Adipose tissue (tissue), 3 donors: ENCODE data around the gene RPSA. TPM values are rescaled to one million over a fixed set of nuclear protein-coding genes. Genes with fewer than 3 reads are reported as not detected.

Experiments
- H3K27ac ChIP-seq: one replicate; pipeline ENCODE4 v1.5.1; 2013; ENCODE audit warnings: low read depth, low read length
- WGBS, 3 donors: extraction: QIAGEN DNeasy Blood & Tissue Kit; methylation state at CpG; one replicate each; pipeline ENCODE4 v1.1.7; 2013; 5-methylcytosine and 5-hydroxymethylcytosine counted together
- polyA plus RNA-seq, 3 donors: library from polyadenylated mRNA; stranded (reverse); fragments of 200-250 nt; gene quantifications; one replicate each; pipeline ENCODE4 v1.2.3, GENCODE V29; 2013
- donor health status: healthy with polysubstance abuse.
- donor health status: Bipolar disorder and iron deficiency.
- donor health status: healthy.

Gene RPSA
- polyA plus RNA-seq, 3 donors, result 1,362 to 1,817 (median 1,440) TPM

DNA sequence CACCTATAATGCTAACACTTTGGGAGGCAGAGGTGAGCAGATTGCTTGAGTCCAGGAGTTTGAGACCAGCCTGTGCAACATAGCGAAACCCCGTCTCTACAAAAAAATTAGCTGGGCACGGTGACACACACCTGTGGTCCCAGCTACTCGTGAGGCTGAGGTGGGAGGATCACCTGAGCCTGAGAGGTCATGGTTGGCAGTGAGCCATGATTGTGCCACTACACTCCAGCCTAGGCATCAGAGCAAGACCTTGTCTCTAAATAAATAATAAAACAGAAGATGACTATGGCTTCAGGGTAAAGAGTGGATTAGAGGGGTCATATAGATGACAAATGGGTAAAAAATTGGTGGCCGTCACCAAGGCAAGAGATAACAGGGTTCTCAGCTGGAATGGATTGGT is 20.2 kb upstream of the RPSA start:
- H3K27ac ChIP-seq, result no peak overlapping the region
- 72 to 75% (median 74%) methylated on average over 5 of the region's 5 CpGs for WGBS, 3 donors

DNA sequence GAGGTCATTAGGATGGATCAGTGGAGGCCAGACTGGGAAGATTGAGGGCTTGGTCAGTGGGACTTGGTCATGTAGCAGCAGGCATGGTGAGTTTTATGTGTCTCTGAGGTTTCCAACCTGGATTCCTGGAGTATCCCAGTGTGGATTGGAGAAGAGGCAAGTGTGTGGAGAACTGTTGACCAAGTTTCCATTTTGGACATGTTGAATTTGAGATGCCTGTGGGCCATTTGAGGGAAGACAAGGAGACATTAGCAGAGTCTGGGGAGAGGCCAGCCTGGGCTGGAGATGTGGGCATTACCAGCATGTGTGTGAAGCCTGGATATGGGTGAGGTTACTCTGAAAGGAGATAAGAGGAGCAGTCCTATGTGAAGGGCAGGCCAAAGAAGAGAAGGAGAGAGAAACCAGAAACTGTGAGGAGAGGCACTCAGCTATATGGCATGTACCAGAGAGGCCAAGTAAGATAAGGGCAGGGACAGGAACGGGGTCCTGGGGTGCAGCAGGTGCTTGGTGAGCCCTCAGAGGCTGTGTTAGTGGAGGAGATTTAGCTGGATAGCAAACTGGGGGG is 19.0 kb upstream of the RPSA start:
- WGBS, 3 donors, result 50 to 94% (median 84%) methylated on average over 1 of the region's 1 CpG

DNA sequence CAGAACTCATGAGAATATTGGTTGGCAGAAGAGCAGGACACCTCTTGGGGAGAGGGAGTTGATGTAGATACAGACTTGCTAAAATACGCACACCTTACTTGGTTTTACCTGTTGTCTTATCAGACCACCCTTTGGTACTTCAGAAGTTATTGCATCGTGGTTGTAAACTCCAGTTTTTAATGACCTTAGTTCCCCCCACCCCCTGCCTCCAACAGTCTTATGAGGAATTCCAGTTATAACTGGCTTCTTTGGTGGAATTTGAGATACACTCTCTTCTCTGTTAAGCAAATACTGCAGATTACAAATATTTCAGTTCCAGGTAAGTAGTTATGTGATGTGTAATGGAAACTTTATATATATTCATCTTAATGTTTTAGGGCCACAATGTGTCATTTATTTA is 18.4 kb upstream of the RPSA start:
- 61 to 91% (median 87%) methylated on average over 2 of the region's 2 CpGs for WGBS, 3 donors
- no peak overlapping the region for H3K27ac ChIP-seq

More for the DNA sequence above, 19.0 kb upstream of the RPSA start:
- H3K27ac ChIP-seq, result no peak overlapping the region

DNA sequence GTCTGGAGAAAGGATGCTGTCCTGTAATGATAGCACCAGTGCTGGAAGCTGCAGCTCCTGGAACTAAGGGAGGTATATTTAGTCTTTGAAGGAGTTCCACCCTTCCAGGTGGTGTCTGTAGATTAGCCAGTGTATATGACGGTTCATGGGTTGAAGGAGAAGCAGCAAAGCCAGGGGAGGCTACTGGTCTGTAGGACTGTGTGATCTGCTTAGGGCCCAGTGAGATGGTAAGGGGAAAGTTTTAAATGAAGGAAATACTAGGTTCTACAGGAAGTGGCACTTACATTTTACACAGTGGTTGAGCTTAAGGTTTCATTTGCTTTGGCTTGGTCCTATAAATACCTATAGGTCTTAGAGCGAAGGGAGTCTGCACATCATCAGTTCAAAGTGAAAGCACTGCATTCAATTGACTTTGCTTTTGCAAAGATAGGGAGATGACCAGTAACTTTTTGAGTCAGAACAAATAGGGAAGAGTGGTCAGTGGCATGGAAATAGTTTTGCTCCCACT is 17.7 kb upstream of the RPSA start:
- 84 to 90% (median 87%) methylated on average over 2 of the region's 2 CpGs for WGBS, 3 donors
- H3K27ac ChIP-seq, result no peak overlapping the region

DNA sequence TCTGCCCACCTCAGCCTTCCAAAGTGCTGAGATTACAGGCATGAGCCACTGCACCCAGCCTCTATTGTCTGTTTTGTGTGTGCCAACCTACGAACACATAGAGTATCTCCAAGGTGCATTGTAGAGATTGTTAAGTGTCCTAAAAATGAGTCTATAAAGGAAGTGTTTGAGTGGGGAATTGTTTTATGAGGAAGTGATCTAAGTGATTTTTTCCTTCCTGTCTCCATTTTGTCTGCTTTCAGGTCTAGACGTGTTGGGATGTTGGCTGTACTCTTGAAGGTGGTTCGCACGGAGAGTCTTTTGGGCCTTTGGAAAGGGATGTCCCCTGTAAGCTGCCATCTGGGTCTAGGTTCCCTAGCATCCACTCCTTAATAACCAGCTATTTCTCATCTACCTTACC is 16.3 kb upstream of the RPSA start:
- 62 to 90% (median 74%) methylated on average over 4 of the region's 4 CpGs for WGBS, 3 donors
- H3K27ac ChIP-seq, result no peak overlapping the region

DNA sequence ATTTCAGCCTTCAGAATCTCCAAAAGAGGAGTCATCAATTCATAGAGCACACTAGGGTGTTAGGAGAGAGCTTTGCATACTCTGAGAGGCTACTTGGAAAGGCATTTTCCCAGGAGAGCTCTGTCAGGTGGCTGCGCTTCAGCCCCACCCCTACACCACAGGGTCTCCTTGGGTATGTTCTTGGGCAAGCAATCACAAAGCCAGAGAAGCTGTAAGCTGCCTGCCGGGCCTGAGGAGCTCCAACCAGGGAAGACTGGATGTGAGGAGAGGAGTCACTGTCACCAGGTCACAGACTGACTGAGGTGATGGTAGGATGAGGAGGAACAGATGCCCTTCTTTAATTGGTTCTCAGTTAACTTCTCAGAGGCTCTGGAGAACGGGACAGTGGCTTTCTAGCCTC is 9.8 kb upstream of the RPSA start:
- 86 to 95% (median 89%) methylated on average over 3 of the region's 3 CpGs for WGBS, 3 donors

DNA sequence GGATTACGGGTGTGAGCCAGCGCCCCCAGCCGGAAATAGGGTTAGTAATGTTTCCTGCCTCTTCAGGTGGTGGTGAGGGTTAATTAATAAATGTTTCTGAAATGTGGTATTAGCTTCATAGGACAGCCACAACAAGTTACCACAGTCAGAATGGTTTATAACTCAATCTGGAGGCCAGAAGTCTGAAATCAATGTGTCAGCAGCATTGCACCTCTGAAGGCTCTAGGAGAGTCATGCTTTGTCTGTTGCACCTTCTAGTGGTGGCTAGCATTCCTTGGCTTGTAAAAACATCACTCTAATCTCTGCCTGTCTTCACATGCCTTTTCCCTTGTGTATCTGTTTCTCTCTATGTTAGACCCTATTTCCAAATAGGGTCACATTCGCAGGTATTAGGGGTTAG is 7.8 kb upstream of the RPSA start:
- WGBS, 3 donors, result 84 to 90% (median 86%) methylated on average over 4 of the region's 4 CpGs
- no peak overlapping the region for H3K27ac ChIP-seq

More for the DNA sequence above, 9.8 kb upstream of the RPSA start:
- H3K27ac ChIP-seq, result no peak overlapping the region

DNA sequence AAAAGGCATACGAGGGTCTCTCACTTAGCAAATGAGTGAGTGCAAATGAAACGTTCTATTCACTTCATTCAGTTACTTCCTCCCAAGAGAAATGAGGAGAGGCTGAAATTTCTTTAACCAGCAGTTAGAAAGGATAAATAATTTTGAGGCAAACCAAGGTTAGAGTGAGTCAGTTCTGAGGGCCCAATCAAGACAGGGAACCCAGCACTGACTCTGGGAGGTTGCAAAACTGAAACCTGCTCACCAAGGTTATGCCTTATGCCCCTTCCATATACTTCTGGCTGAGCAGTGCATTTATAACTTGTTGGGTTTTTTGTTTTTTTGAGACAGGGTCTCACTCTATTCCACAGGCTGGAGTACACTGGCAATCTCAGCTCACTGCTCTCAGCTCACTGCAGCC is 4.5 kb upstream of the RPSA start:
- H3K27ac ChIP-seq, result no peak overlapping the region
- WGBS, 3 donors, result 51 to 60% (median 60%) methylated on average over 2 of the region's 2 CpGs

DNA sequence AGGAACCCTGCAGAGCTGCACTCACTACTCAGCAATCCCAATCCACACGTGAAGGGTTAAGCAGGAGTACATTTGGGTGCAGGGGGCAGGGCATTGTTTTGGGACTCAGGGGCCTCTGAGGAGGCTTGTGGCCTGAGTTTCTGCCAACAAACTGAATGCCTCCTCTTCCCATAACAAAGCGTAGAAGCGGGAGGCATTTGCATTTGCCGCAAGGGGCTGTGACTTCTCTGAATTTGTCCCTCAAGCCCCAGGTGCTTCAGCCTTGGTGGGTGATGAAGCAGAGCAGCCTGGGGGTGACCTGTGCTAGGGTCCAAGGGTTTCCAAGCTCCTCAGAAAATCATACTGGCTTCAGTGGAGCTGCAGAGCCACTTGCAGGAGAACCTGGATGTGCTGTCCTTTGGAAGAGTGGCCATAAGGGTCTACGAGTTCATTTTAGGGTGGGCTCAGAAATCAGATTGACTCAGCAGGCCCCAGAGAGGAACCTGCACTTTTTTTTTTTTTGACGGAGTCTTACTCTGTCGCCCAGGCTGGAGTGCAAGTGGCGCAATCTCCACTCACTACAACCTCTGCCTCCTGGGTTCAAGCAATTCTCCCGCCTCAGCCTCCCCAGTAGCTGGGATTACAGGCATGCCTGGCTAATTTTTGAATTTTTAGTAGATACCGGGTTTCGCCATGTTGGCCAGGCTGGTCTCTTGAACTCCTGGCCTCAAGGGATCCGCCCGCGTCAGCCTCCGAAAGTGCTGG is 1.4 kb upstream of the RPSA start:
- 83 to 91% (median 89%) methylated on average over 15 of the region's 15 CpGs for WGBS, 3 donors
- no peak overlapping the region for H3K27ac ChIP-seq

DNA sequence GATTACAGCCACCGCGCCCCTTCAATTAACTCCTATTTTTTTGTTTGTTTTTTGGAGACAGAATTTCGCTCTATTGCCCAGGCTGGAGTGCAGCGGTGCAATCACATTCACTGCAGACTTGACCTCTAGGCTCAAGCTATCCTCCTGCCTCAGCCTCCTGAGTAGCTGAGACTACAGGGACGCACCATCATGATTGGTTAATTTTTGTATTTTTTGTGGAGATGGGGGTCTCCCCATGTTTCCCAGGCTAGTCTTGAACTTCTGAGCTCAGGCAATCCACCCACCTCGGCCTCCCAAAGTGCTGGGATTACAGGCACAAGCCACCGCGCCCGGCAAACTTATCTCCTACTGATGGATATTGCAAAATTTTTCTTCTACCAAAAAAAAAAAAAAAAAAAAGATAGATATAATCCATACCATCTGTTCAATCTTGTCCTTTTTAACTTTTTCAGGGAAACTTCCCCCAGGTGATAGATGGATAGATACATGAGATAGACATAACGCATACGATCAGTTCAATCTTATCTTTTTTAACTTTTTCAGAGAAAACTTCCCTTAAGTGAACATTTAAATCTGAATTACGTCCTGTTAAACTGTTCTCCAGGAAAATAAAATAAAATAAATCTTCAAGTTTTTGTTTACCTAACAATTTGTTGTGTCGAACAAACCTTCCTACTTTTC is 693 bp upstream of the RPSA start:
- 71 to 75% (median 74%) methylated on average over 13 of the region's 13 CpGs for WGBS, 3 donors

DNA sequence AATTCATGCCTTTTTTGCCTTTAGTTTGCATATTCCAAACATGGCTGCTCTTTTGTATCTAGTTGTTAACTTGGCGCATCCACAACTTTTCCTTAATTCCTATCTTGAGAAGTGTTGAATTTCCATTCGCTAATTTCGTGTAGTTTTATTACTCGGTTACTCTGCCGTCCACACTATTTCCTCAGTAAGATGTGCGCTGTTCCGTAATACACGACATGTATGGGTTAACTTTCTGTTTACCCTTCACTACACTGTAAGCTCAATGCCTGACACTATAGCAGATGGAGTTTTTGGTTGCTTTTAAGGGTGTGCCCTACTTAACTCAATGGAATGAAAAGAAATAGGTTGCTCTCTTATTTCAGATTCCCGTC is 724 bp downstream of the RPSA start:
- WGBS, 3 donors, result 3 to 9% (median 4%) methylated on average over 9 of the region's 9 CpGs
- H3K27ac ChIP-seq, result no peak overlapping the region

More for the DNA sequence above, 693 bp upstream of the RPSA start:
- no peak overlapping the region for H3K27ac ChIP-seq

DNA sequence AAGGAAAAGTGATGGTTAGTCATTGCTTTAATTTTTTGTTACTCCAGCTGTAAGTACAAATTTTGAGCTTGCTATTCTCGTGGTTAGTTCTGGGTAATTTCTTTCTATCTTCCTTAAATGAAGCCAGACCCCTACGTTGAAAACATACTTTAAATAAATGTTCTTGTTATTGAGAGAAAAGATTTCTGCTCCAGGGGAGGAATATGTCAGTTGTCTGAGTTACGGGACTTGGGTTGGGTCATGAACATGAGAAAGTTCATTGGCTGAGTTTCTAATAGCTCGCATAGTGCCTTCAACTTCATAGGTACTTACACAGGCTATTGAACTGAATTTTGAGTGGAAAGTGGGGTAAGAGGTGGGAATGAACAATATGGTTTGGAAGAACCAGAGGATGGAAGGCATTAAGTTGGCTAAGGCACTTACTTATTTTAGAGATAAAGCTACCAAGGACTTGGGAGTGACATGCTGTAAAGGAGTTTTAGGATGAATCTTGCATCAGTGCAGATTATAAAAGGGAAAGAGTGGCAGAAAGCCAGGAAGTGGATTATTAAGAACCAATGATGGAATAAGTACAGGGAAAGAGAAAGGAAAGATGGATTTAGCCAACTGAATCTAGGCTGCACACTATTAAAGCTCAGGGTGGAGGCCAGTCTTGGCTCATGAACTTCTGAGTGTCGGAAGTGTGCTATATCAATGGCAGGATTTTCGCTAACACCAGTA is 1.4 kb downstream of the RPSA start:
- 66 to 73% (median 70%) methylated on average over 6 of the region's 6 CpGs for WGBS, 3 donors
- H3K27ac ChIP-seq, result no peak overlapping the region

DNA sequence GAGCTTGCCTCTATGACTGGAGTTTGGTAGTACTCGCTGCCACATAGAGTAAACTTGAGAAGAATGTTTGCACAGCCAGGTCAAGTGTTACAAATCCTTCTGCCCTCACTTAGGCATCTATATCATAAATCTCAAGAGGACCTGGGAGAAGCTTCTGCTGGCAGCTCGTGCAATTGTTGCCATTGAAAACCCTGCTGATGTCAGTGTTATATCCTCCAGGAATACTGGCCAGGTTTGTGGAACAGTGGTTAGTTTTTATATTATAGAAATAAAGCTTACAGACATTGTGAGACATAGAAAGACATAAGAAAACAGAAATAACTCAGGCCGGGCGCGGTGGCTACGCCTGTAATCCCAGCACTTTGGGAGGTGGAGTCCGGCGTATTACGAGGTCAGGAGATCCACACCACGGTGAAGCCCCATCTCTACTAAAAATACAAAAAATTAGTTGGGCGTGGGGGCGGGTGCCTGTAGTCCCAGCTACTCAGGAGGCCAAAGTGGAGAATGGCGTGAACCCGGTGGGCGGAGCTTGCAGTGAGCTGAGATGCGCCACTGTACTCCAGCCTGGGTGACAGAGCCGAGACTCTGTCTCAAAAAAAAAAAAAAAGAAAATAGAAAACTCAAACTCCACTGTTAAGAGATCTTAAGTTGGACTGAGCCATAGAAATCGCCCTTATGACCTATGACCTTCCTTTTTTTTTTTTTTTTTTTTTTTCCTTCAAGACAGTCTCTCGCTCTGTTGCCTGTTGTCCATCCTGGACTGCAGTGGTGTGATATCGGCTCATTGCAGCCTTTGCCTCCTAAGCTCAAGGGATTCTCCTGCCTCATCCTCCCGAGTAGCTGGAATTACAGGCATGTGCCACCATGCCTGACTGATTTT is 2.2 kb downstream of the RPSA start:
- no peak overlapping the region for H3K27ac ChIP-seq
- 83 to 87% (median 85%) methylated on average over 21 of the region's 21 CpGs for WGBS, 3 donors

DNA sequence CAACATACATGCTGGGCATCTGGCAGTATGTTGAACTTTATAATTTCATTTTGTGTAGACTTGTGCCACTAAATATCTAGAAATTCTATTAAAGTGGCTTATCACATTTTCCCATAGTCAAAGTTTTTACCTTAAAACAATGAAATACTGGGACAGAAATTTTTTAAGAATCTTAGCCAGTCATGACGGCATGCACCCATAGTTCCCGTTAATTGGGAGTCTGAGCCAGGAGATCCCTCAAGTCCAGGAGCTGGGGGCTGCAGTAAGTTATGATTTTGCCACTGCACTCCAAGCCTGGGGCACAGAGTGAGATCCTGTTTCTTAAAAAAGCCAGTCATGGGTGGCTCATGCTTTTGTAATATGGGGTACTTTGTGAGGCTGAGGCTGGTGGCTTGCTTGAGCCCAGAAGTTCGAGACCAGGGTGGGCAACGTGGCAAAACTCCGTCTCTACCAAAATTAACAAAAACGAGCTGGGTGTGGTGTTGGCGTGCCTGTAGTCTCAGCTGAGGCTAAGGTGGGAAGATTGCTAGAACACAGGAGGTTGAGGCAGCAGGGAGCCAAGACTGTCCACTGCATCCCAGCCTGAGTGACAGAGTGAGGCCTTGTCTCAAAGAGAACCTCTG is 3.1 kb downstream of the RPSA start:
- 67 to 82% (median 72%) methylated on average over 7 of the region's 7 CpGs for WGBS, 3 donors
- no peak overlapping the region for H3K27ac ChIP-seq

DNA sequence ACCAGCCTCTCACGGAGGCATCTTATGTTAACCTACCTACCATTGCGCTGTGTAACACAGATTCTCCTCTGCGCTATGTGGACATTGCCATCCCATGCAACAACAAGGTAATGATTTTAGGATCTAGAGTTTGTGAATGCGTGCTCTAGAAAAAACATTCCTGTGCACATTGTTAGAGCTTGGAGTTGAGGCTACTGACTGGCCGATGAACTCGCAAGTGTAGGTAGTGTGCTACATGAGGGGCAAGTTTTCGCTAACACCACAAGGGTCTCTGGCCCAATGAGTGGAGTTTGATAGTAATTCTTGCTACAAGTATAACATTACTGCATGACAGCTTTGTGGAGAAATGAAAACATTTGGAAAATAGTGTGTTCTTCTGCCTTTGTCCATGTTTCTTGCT is 4.4 kb downstream of the RPSA start:
- H3K27ac ChIP-seq, result no peak overlapping the region
- WGBS, 3 donors, result 94 to 97% (median 96%) methylated on average over 6 of the region's 7 CpGs

DNA sequence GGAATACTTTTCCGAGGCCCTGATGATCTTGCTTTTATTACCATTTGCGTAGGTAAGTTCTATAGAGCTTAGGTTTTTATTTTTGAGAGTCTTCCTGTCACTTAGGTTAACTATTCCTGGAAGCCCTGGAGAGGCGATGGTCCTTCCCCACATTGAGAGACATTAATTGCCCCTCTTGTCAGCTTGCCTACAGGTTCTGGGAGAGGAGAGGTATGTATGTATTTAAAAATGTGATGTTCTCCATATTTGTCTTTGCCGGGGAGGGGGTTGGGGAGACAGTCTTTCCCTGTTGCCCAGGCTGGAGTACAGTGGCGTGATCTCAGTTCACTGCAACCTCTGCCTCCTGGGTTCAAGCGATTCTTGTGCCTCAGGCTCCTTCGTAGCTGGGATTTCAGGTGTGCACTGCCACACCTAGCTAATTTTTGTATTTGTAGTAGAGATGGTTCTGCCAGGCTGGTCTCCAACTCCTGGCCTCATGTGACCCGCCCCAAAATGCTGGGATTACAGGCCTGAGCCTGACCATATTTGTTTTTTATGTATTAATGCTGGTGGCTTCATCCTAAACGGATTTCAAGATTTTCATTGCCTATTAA is 6.2 kb downstream of the RPSA start:
- WGBS, 3 donors, result 89 to 92% (median 90%) methylated on average over 9 of the region's 9 CpGs
- no peak overlapping the region for H3K27ac ChIP-seq

DNA sequence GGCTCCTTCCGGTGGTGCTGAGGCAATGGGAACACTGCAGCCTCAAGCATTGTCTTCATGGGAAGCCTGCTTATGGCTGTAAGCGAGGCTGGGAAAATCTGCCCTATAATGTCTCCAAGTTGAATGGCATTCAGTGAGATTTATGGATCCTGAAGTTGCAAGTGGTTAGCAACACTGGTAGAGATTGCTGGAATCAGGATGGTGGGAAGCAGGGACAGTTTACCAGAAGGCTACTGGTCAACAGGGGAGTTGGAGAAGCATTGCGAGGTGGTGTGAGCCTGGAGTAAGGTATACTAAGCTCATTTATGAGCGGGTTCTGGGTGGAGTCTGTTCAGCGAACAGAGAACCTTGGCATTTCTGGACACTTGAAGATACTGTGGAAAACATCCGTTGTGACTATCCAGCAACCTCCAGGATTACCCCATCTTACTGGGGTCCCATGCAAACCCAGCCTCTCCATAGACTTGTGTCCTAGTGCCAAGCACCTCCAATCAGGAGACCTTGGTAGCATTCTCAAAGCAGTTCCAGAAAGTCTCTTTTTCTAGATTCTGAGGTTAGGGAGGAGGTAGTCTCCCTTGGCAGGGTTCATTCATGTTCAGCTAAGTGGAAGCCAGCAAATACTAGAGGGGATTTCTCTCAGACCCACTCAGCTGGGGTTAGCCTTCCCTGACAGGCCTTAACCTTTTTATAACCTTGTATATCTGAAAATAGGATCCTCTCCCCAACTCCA is 7.3 kb downstream of the RPSA start:
- 69 to 88% (median 71%) methylated on average over 6 of the region's 6 CpGs for WGBS, 3 donors
- no peak overlapping the region for H3K27ac ChIP-seq
